Endothelial cell of umbilical vein (primary cell): ENCODE data around the gene BHLHE23. TPM values are rescaled to one million over a fixed set of nuclear protein-coding genes. Genes with fewer than 3 reads are reported as not detected.

Source experiments
- BruUV-seq: library from RNA; stranded (reverse); fragments of 400-500 nt; replicated peaks from 2 replicates; lab custom pipeline; 2021; lab: Mats Ljungman, UMichigan
- CTCF ChIA-PET: fragments of 300-600, 350-600 bp; sonication (Branson Sonifier 250); formaldehyde crosslinking; loops from one replicate; lab custom pipeline; 2021; ENCODE audit warnings: antibody characterized with exemption, inconsistent platforms; lab: Charles Lee
- POLR2A ChIA-PET: fragments of 300-600, 350-600 bp; sonication (Branson Sonifier 250); formaldehyde crosslinking; loops from one replicate; lab custom pipeline; 2021; ENCODE audit warnings: antibody characterized with exemption, inconsistent platforms; lab: Charles Lee
- DNase-seq: peaks from one replicate; pipeline ENCODE4 v3.0.0-alpha.2; 2011; ENCODE audit warnings: low read depth, low spot score
- FAIRE-seq: peaks from 2 replicates; lab custom pipeline; 2011; peaks lifted over from hg19 to GRCh38; lab: Jason Lieb, UNC
- H2AFZ ChIP-seq: 2 replicates; pipeline ENCODE4 v1.6.0; 2012; ENCODE audit warnings: low read depth, low read length, control low read depth, inconsistent platforms
- H3K27ac ChIP-seq: 2 replicates; pipeline ENCODE4 v1.5.1; 2011; ENCODE audit warnings: low read depth, mild to moderate bottlenecking, control low read depth, low read length, moderate library complexity; ENCODE audit not compliant: insufficient read depth
- H3K27me3 ChIP-seq, 2 experiments: 2 replicates each; pipeline versions ENCODE4 v1.6.0 to v1.6.1; 2011; ENCODE audit warnings: low read length in 2 of 2, mixed read lengths in 1 of 2; ENCODE audit not compliant: control insufficient read depth in 2 of 2, insufficient read depth in 2 of 2
- H3K36me3 ChIP-seq, 2 experiments: 2 replicates in 1 of 2; 3 replicates in 1 of 2; pipeline ENCODE4 v1.5.1; 2011; ENCODE audit warnings: low read length in 2 of 2, mild to moderate bottlenecking in 1 of 2, moderate library complexity in 1 of 2; ENCODE audit not compliant: control insufficient read depth in 2 of 2, insufficient read depth in 2 of 2; ENCODE audit errors: extremely low read depth in 1 of 2
- H3K4me1 ChIP-seq: 3 replicates; pipeline ENCODE4 v1.5.1; 2011; ENCODE audit warnings: mild to moderate bottlenecking, low read length; ENCODE audit not compliant: control insufficient read depth, insufficient read depth; ENCODE audit errors: extremely low read depth
- H3K4me2 ChIP-seq: 2 replicates; pipeline ENCODE4 v1.6.1; 2011; ENCODE audit warnings: low read length, control low read depth, mixed read lengths; ENCODE audit not compliant: insufficient read depth
- H3K4me3 ChIP-seq, 3 experiments: fragments of 200-600 bp in 1 of 3; sonication (generic), shearing (Covaris generic) in 1 of 3; replicated peaks in 1 of 3; 2 replicates each; pipeline ENCODE4 v1.5.1; 2011 to 2016; ENCODE audit warnings: control low read depth in 3 of 3, low read length in 3 of 3, mild to moderate bottlenecking in 2 of 3, inconsistent platforms in 1 of 3, low read depth in 1 of 3, moderate library complexity in 1 of 3; ENCODE audit not compliant: insufficient read depth in 1 of 3
- H3K79me2 ChIP-seq: 2 replicates; pipeline ENCODE4 v1.6.0; 2012; ENCODE audit warnings: low read length, inconsistent platforms; ENCODE audit not compliant: control insufficient read depth, insufficient read depth
- H3K9ac ChIP-seq: replicated peaks from 2 replicates; pipeline ENCODE3; 2011; ENCODE audit warnings: low read length, control low read depth; ENCODE audit not compliant: insufficient read depth; ENCODE audit errors: extremely low read depth
- H3K9me1 ChIP-seq: replicated peaks from 3 replicates; pipeline ENCODE4 v1.6.0; 2011; ENCODE audit warnings: mild to moderate bottlenecking, low read length; ENCODE audit not compliant: control insufficient read depth, insufficient read depth; ENCODE audit errors: extremely low read depth
- H3K9me3 ChIP-seq: replicated peaks from 2 replicates; pipeline ENCODE4 v1.5.1; 2012; ENCODE audit warnings: low read length, inconsistent platforms; ENCODE audit not compliant: control insufficient read depth, insufficient read depth
- H4K20me1 ChIP-seq: replicated peaks from 2 replicates; pipeline ENCODE3; 2011; ENCODE audit warnings: mild to moderate bottlenecking, low read length; ENCODE audit not compliant: control insufficient read depth, insufficient read depth; ENCODE audit errors: extremely low read depth
- EZH2 ChIP-seq: IDR thresholded peaks from 2 replicates; pipeline ENCODE4 v1.6.1; 2012; ENCODE audit warnings: borderline replicate concordance, low read depth, mild to moderate bottlenecking, moderate library complexity, low read length, inconsistent platforms; ENCODE audit not compliant: severe bottlenecking
- FOS ChIP-seq: IDR thresholded peaks from 2 replicates; pipeline ENCODE4 v1.6.1; 2011; ENCODE audit warnings: mild to moderate bottlenecking, low read length, moderate library complexity, borderline replicate concordance; ENCODE audit not compliant: insufficient read depth
- GATA2 ChIP-seq: IDR thresholded peaks from 2 replicates; pipeline ENCODE4 v1.7.0; 2011; ENCODE audit warnings: low read depth, mild to moderate bottlenecking, moderate library complexity, mixed read lengths, low read length; ENCODE audit not compliant: insufficient read length, insufficient read depth
- JUN ChIP-seq: IDR thresholded peaks from 2 replicates; pipeline ENCODE4 v1.6.1; 2011; ENCODE audit warnings: borderline replicate concordance, low read depth; ENCODE audit not compliant: insufficient read length, insufficient read depth
- MAX ChIP-seq: IDR thresholded peaks from 2 replicates; pipeline ENCODE4 v1.6.1; 2011; ENCODE audit not compliant: insufficient read depth, insufficient read length
- MYC ChIP-seq: IDR thresholded peaks from one replicate; pipeline ENCODE4 v1.6.1; 2011; ENCODE audit warnings: mild to moderate bottlenecking, low read depth, low read length
- POLR2A ChIP-seq: IDR thresholded peaks from 2 replicates; pipeline ENCODE4 v1.6.1; 2012; ENCODE audit warnings: low read depth, mild to moderate bottlenecking, control low read depth, low read length
- POLR2AphosphoS5 ChIP-seq: IDR thresholded peaks from 2 replicates; pipeline ENCODE4 v1.6.1; 2012; ENCODE audit warnings: low read depth, mild to moderate bottlenecking, control low read depth, low read length, moderate library complexity; ENCODE audit not compliant: insufficient read depth
- dilution Hi-C: fragments of 300-500 bp; cut with MboI; formaldehyde crosslinking; loops from one replicate; pipeline ENCODE4 v1.15.0; 2019; ENCODE audit warnings: low sequenced_read_pairs; ENCODE audit not compliant: extremely low pct_ligation_motif_present
- intact Hi-C: fragments of 100-400 bp; cut with micrococcal nuclease; formaldehyde crosslinking; loops from one replicate; pipeline ENCODE4 v1.10.0; 2022
- polyA plus RNA-seq, 4 experiments: library from polyadenylated mRNA; depleted of rRNA in 3 of 4; stranded (reverse) in 3 of 4; unstranded in 1 of 4; fragments of >200 nt; gene quantifications; 2 replicates each; pipeline versions ENCODE4 v1.2.1 to v1.2.3, GENCODE V29; 2011 to 2012; ENCODE audit warnings: missing spikeins in 1 of 4
- total RNA-seq: library from RNA; stranded (reverse); gene quantifications from 2 replicates; pipeline ENCODE4 v1.2.3, GENCODE V29; 2021
- TF ChIP-seq, protein P1 (sequence below), 2 donors: IDR thresholded peaks; 1 replicate in 1 of 2; 2 replicates in 1 of 2; pipeline ENCODE4 v1.5.1; 2011; ENCODE audit warnings: low read length in 2 of 2, mild to moderate bottlenecking in 2 of 2, moderate library complexity in 2 of 2, control low read depth in 1 of 2, inconsistent platforms in 1 of 2, low read depth in 1 of 2; ENCODE audit not compliant: insufficient read depth in 1 of 2; ENCODE audit errors: extremely low read depth in 1 of 2

Gene BHLHE23
- total and polyA plus RNA-seq, 2 donors (not counting 3 experiments of a cell fraction or from before 2014, with no cell fraction given) = not detected

- Histone ChIP-seq H3K27me3 (no peaks in the 10 kb centered on the region), H3K4me1 (no peaks in the 10 kb centered on the region), H3K27ac (no peak overlapping the region), H3K9ac (no peak overlapping the region), H2AFZ (no peak overlapping the region), H3K79me2 (no peaks in the 10 kb centered on the region), H3K9me1 (no peaks in the 10 kb centered on the region), H3K4me3 (no peak overlapping the region), H3K9me3 (no peaks in the 10 kb centered on the region), H3K36me3 (peaks cover 5 to 7% of the 10 kb centered on the region in 2 experiments), H3K4me2 (no peak overlapping the region), H4K20me1 (no peaks in the 10 kb centered on the region)
- DNase-seq (no peak), FAIRE-seq (no peak)
- CTCF ChIA-PET = interaction anchor here (1.1 to 1.2 kb wide), 3 partner anchors 14 to 43 kb away, joined by 3 read pairs; no protein-coding TSS in a partner anchor
- no peak for TF ChIP-seq JUN
- TF ChIP-seq POLR2A = no peak
- no peak for TF ChIP-seq MYC
- no peak for TF ChIP-seq MAX
- no peak for TF ChIP-seq POLR2AphosphoS5
- no peak for TF ChIP-seq GATA2
- TF ChIP-seq, protein P1, sequence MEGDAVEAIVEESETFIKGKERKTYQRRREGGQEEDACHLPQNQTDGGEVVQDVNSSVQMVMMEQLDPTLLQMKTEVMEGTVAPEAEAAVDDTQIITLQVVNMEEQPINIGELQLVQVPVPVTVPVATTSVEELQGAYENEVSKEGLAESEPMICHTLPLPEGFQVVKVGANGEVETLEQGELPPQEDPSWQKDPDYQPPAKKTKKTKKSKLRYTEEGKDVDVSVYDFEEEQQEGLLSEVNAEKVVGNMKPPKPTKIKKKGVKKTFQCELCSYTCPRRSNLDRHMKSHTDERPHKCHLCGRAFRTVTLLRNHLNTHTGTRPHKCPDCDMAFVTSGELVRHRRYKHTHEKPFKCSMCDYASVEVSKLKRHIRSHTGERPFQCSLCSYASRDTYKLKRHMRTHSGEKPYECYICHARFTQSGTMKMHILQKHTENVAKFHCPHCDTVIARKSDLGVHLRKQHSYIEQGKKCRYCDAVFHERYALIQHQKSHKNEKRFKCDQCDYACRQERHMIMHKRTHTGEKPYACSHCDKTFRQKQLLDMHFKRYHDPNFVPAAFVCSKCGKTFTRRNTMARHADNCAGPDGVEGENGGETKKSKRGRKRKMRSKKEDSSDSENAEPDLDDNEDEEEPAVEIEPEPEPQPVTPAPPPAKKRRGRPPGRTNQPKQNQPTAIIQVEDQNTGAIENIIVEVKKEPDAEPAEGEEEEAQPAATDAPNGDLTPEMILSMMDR (IDR thresholded peaks at IDR 0.05; ENCODE audit: extremely low read depth in 1 of 2, insufficient read depth in 1 of 2, low read depth in 1 of 2, low read length in 2 of 2) = no peak
- TF ChIP-seq EZH2 = no peak
- TF ChIP-seq FOS = no peak
- POLR2A ChIA-PET = no interaction called here
- no TSS peak for BruUV-seq
- intact Hi-C loops (no loop called here), dilution Hi-C loops (no loop called here)
Observed at GRCh38 chr20:62965363-62965771, 41.4 kb downstream of the BHLHE23 start.
